ENCODE results near the gene FGF18. TPM values are rescaled to one million over a fixed set of nuclear protein-coding genes. Genes with fewer than 3 reads are reported as not detected.

Gene FGF18
- total and polyA plus RNA-seq, 3 experiments from 2014 or later = 0.18 to 0.22 TPM; not detected in 1

- no peak for DNase-seq
- Histone ChIP-seq H3K4me3 (ENCODE audit: low read length) (no peak overlapping the region), H3K27ac (ENCODE audit: low read depth, low read length) (no peak overlapping the region), H3K27me3 (ENCODE audit: insufficient read depth, low read length, poor library complexity, severe bottlenecking) (no peaks in the 10 kb centered on the region), H3K9me3 (ENCODE audit: low read length) (no peaks in the 10 kb centered on the region), H3K4me1 (ENCODE audit: insufficient read depth, low read length) (no peaks in the 10 kb centered on the region), H3K36me3 (ENCODE audit: insufficient read depth, low read length) (no peaks in the 10 kb centered on the region)
- H3K27me3 Mint-ChIP-seq = peaks cover 12 to 42% of the 10 kb centered on the region in 2 donors
- no peaks in the 10 kb centered on the region for H3K4me1 Mint-ChIP-seq
- H3K36me3 Mint-ChIP-seq = no peaks in the 10 kb centered on the region
- H3K9me3 Mint-ChIP-seq = no peaks in the 10 kb centered on the region
- no peak overlapping the region for H3K27ac Mint-ChIP-seq
- POLR2A ChIA-PET = no interaction called here
- H3K4me3 Mint-ChIP-seq = no peak overlapping the region
- CTCF ChIA-PET = no interaction called here
Observed at GRCh38 chr5:171462136-171462927, 42.9 kb downstream of the FGF18 start.

- Mint-ChIP-seq H3K27ac (no peak overlapping the region), H3K4me3 (no peak overlapping the region), H3K36me3 (no peaks in the 10 kb centered on the region), H3K27me3 (peaks cover 12 to 46% of the 10 kb centered on the region in 2 donors), H3K9me3 (no peaks in the 10 kb centered on the region), H3K4me1 (no peaks in the 10 kb centered on the region)
- H3K27me3 ChIP-seq (ENCODE audit: insufficient read depth, low read length, poor library complexity, severe bottlenecking) = no peaks in the 10 kb centered on the region
- H3K36me3 ChIP-seq (ENCODE audit: insufficient read depth, low read length) = no peaks in the 10 kb centered on the region
- DNase-seq = no peak
- H3K9me3 ChIP-seq (ENCODE audit: low read length) = no peaks in the 10 kb centered on the region
- POLR2A ChIA-PET = no interaction called here
- CTCF ChIA-PET = no interaction called here
- no peak overlapping the region for H3K4me3 ChIP-seq (ENCODE audit: low read length)
- no peak overlapping the region for H3K27ac ChIP-seq (ENCODE audit: low read depth, low read length)
- H3K4me1 ChIP-seq (ENCODE audit: insufficient read depth, low read length) = no peaks in the 10 kb centered on the region
Observed at GRCh38 chr5:171462928-171463861, 43.7 kb downstream of the FGF18 start.

- H3K27ac ChIP-seq (ENCODE audit: low read depth, low read length) = no peak overlapping the region
- Mint-ChIP-seq H3K4me3 (no peak overlapping the region), H3K9me3 (no peaks in the 10 kb centered on the region), H3K36me3 (no peaks in the 10 kb centered on the region), H3K27ac (no peak overlapping the region), H3K4me1 (no peaks in the 10 kb centered on the region), H3K27me3 (peaks cover 12 to 46% of the 10 kb centered on the region in 2 donors)
- no peak overlapping the region for H3K4me3 ChIP-seq (ENCODE audit: low read length)
- DNase-seq = no peak
- H3K9me3 ChIP-seq (ENCODE audit: low read length) = no peaks in the 10 kb centered on the region
- no peaks in the 10 kb centered on the region for H3K4me1 ChIP-seq (ENCODE audit: insufficient read depth, low read length)
- ChIA-PET POLR2A (no interaction called here), CTCF (no interaction called here)
- no peaks in the 10 kb centered on the region for H3K27me3 ChIP-seq (ENCODE audit: insufficient read depth, low read length, poor library complexity, severe bottlenecking)
- H3K36me3 ChIP-seq (ENCODE audit: insufficient read depth, low read length) = no peaks in the 10 kb centered on the region
Observed at GRCh38 chr5:171463862-171464229, 44.4 kb downstream of the FGF18 start.

- H3K27ac ChIP-seq (ENCODE audit: low read depth, low read length) = no peak overlapping the region
- POLR2A ChIA-PET = no interaction called here
- no peaks in the 10 kb centered on the region for H3K36me3 ChIP-seq (ENCODE audit: insufficient read depth, low read length)
- H3K4me3 ChIP-seq (ENCODE audit: low read length) = no peak overlapping the region
- H3K27ac Mint-ChIP-seq = no peak overlapping the region
- no peak overlapping the region for H3K4me3 Mint-ChIP-seq
- H3K9me3 Mint-ChIP-seq = no peaks in the 10 kb centered on the region
- peaks cover 12 to 49% of the 10 kb centered on the region in 2 donors for H3K27me3 Mint-ChIP-seq
- no peaks in the 10 kb centered on the region for H3K27me3 ChIP-seq (ENCODE audit: insufficient read depth, low read length, poor library complexity, severe bottlenecking)
- no peaks in the 10 kb centered on the region for H3K4me1 ChIP-seq (ENCODE audit: insufficient read depth, low read length)
- CTCF ChIA-PET = no interaction called here
- no peak for DNase-seq
- H3K9me3 ChIP-seq (ENCODE audit: low read length) = no peaks in the 10 kb centered on the region
- H3K4me1 Mint-ChIP-seq = no peaks in the 10 kb centered on the region
- H3K36me3 Mint-ChIP-seq = no peaks in the 10 kb centered on the region
Observed at GRCh38 chr5:171464829-171465228, 45.4 kb downstream of the FGF18 start.

GRCh38 chr5:171467107-171467506 lies 47.7 kb downstream of the FGF18 start:
- no peak overlapping the region for H3K4me3 Mint-ChIP-seq
- Histone ChIP-seq H3K4me3 (ENCODE audit: low read length) (no peak overlapping the region), H3K36me3 (ENCODE audit: insufficient read depth, low read length) (no peaks in the 10 kb centered on the region), H3K4me1 (ENCODE audit: insufficient read depth, low read length) (no peaks in the 10 kb centered on the region), H3K27me3 (ENCODE audit: insufficient read depth, low read length, poor library complexity, severe bottlenecking) (no peaks in the 10 kb centered on the region), H3K9me3 (ENCODE audit: low read length) (no peaks in the 10 kb centered on the region), H3K27ac (ENCODE audit: low read depth, low read length) (no peak overlapping the region)
- H3K9me3 Mint-ChIP-seq = no peaks in the 10 kb centered on the region
- H3K36me3 Mint-ChIP-seq = no peaks in the 10 kb centered on the region
- CTCF ChIA-PET = no interaction called here
- no peak for DNase-seq
- POLR2A ChIA-PET = no interaction called here
- H3K27me3 Mint-ChIP-seq = peaks cover 14 to 46% of the 10 kb centered on the region in 2 donors
- peak overlapping the region in 1 of 8 donors; percentile 45 for H3K27ac Mint-ChIP-seq
- H3K4me1 Mint-ChIP-seq = no peaks in the 10 kb centered on the region

GRCh38 chr5:171469326-171469725 lies 49.9 kb downstream of the FGF18 start:
- H3K9me3 Mint-ChIP-seq = no peaks in the 10 kb centered on the region
- DNase-seq = no peak
- Histone ChIP-seq H3K9me3 (ENCODE audit: low read length) (no peaks in the 10 kb centered on the region), H3K27me3 (ENCODE audit: insufficient read depth, low read length, poor library complexity, severe bottlenecking) (no peaks in the 10 kb centered on the region), H3K36me3 (ENCODE audit: insufficient read depth, low read length) (no peaks in the 10 kb centered on the region), H3K4me1 (ENCODE audit: insufficient read depth, low read length) (no peaks in the 10 kb centered on the region), H3K27ac (ENCODE audit: low read depth, low read length) (no peak overlapping the region), H3K4me3 (ENCODE audit: low read length) (no peak overlapping the region)
- H3K27ac Mint-ChIP-seq = no peak overlapping the region
- POLR2A ChIA-PET = no interaction called here
- no peak overlapping the region for H3K4me3 Mint-ChIP-seq
- CTCF ChIA-PET = no interaction called here
- no peaks in the 10 kb centered on the region for H3K4me1 Mint-ChIP-seq
- peaks cover 14 to 33% of the 10 kb centered on the region in 2 donors for H3K27me3 Mint-ChIP-seq
- no peaks in the 10 kb centered on the region for H3K36me3 Mint-ChIP-seq

GRCh38 chr5:171470420-171470819 lies 51.0 kb downstream of the FGF18 start:
- no peak for DNase-seq

GRCh38 chr5:171474230-171474813 lies 54.9 kb downstream of the FGF18 start:
- H3K4me3 Mint-ChIP-seq = no peak overlapping the region
- no peaks in the 10 kb centered on the region for H3K4me1 ChIP-seq (ENCODE audit: insufficient read depth, low read length)
- ChIA-PET CTCF (interaction anchor here (0.6 kb wide), 1 partner anchor 94 kb away, joined by 3 read pairs; no protein-coding TSS in a partner anchor), POLR2A (no interaction called here)
- H3K36me3 ChIP-seq (ENCODE audit: insufficient read depth, low read length) = no peaks in the 10 kb centered on the region
- H3K4me1 Mint-ChIP-seq = no peaks in the 10 kb centered on the region
- no peaks in the 10 kb centered on the region for H3K27me3 ChIP-seq (ENCODE audit: insufficient read depth, low read length, poor library complexity, severe bottlenecking)
- H3K27ac ChIP-seq (ENCODE audit: low read depth, low read length) = no peak overlapping the region
- no peak overlapping the region for H3K4me3 ChIP-seq (ENCODE audit: low read length)
- peaks cover 7 to 15% of the 10 kb centered on the region in 2 donors for H3K27me3 Mint-ChIP-seq
- no peak for DNase-seq
- no peaks in the 10 kb centered on the region for H3K36me3 Mint-ChIP-seq
- no peak overlapping the region for H3K27ac Mint-ChIP-seq
- no peaks in the 10 kb centered on the region for H3K9me3 ChIP-seq (ENCODE audit: low read length)
- no peaks in the 10 kb centered on the region for H3K9me3 Mint-ChIP-seq

More at GRCh38 chr5:171470420-171470819, 51.0 kb downstream of the FGF18 start:
- no peak overlapping the region for H3K4me3 Mint-ChIP-seq
- Histone ChIP-seq H3K27me3 (ENCODE audit: insufficient read depth, low read length, poor library complexity, severe bottlenecking) (no peaks in the 10 kb centered on the region), H3K4me1 (ENCODE audit: insufficient read depth, low read length) (no peaks in the 10 kb centered on the region), H3K27ac (ENCODE audit: low read depth, low read length) (no peak overlapping the region), H3K4me3 (ENCODE audit: low read length) (no peak overlapping the region), H3K9me3 (ENCODE audit: low read length) (no peaks in the 10 kb centered on the region), H3K36me3 (ENCODE audit: insufficient read depth, low read length) (no peaks in the 10 kb centered on the region)
- ChIA-PET POLR2A (no interaction called here), CTCF (interaction anchor here (1.3 kb wide), 1 partner anchor 12 kb away, joined by 4 read pairs; no protein-coding TSS in a partner anchor)
- H3K27me3 Mint-ChIP-seq = peaks cover 12 to 24% of the 10 kb centered on the region in 2 donors
- no peaks in the 10 kb centered on the region for H3K36me3 Mint-ChIP-seq
- no peak overlapping the region for H3K27ac Mint-ChIP-seq
- no peaks in the 10 kb centered on the region for H3K9me3 Mint-ChIP-seq
- H3K4me1 Mint-ChIP-seq = no peaks in the 10 kb centered on the region

Measured in CD8-positive, alpha-beta memory T cell (primary cell).